HepG2 (cell line): ENCODE measurements around the gene RTN4RL2. TPM values are rescaled to one million over a fixed set of nuclear protein-coding genes. Genes with fewer than 3 reads are reported as not detected.

Experiments used
- ERF ChIP-seq: IDR thresholded peaks from 2 replicates; pipeline ENCODE4 v1.6.1; 2018; ENCODE audit warnings: missing biosample characterization, missing genetic modification reagents
- GABPB1 ChIP-seq: IDR thresholded peaks from 2 replicates; pipeline ENCODE4 v1.6.1; 2016; ENCODE audit warnings: mild to moderate bottlenecking, missing genetic modification reagents, moderate library complexity, missing compliant biosample characterization
- GATA4 ChIP-seq: sonication (generic); IDR thresholded peaks from 2 replicates; pipeline ENCODE4 v1.6.1; 2016; ENCODE audit warnings: antibody characterized with exemption, low read depth, borderline replicate concordance
- GLI4 ChIP-seq: sonication (generic); formaldehyde crosslinking; IDR thresholded peaks from 2 replicates; pipeline ENCODE4 v1.5.1; 2020; ENCODE audit warnings: missing genetic modification reagents, mild to moderate bottlenecking, moderate library complexity, borderline replicate concordance
- NFAT5 ChIP-seq: sonication (generic); formaldehyde crosslinking; IDR thresholded peaks from 2 replicates; pipeline ENCODE4 v1.4.0; 2020; ENCODE audit warnings: missing genetic modification reagents
- TRIM24 ChIP-seq: sonication (generic); formaldehyde crosslinking; IDR thresholded peaks from 2 replicates; pipeline ENCODE4 v1.8.0; 2022; ENCODE audit warnings: mild to moderate bottlenecking, missing genetic modification reagents
- ZNF264 ChIP-seq: sonication (generic); formaldehyde crosslinking; IDR thresholded peaks from 2 replicates; pipeline ENCODE4 v1.4.0; 2020; ENCODE audit warnings: missing genetic modification reagents
- ZNF484 ChIP-seq: sonication (generic); formaldehyde crosslinking; IDR thresholded peaks from 2 replicates; pipeline ENCODE4 v1.5.1; 2020; ENCODE audit warnings: mild to moderate bottlenecking, low read depth, missing genetic modification reagents, borderline replicate concordance
- ZNF616 ChIP-seq: sonication (generic); formaldehyde crosslinking; IDR thresholded peaks from 2 replicates; pipeline ENCODE4 v1.5.0; 2020; ENCODE audit warnings: low read depth, mild to moderate bottlenecking, missing genetic modification reagents
- ZNF646 ChIP-seq: sonication (generic); formaldehyde crosslinking; IDR thresholded peaks from 2 replicates; pipeline ENCODE4 v1.9.0; 2021; ENCODE audit warnings: mild to moderate bottlenecking, missing genetic modification reagents
- ZNF724P ChIP-seq: sonication (generic); formaldehyde crosslinking; IDR thresholded peaks from 2 replicates; pipeline ENCODE4 v1.8.0; 2022; ENCODE audit warnings: missing genetic modification reagents, borderline replicate concordance
- polyA plus RNA-seq, 8 experiments: library from polyadenylated mRNA; depleted of rRNA in 3 of 8; stranded (reverse) in 7 of 8; unstranded in 1 of 8; fragments of >200 nt; fragmentation: Illumina TruSeq in 4 of 8; extraction: Trizol in 4 of 8; gene quantifications; 2 replicates each; pipeline versions ENCODE4 v1.2.1 to v1.2.3, GENCODE V29; 2011 to 2016; ENCODE audit warnings: low read depth in 4 of 8, missing spikeins in 1 of 8, mixed read lengths in 1 of 8; ENCODE audit not compliant: insufficient read depth in 1 of 8
- total RNA-seq, 5 experiments: library from RNA; depleted of rRNA; stranded (reverse); fragments of >200 nt; fragmentation: Illumina TruSeq; extraction: Trizol; gene quantifications; 2 replicates each; pipeline ENCODE4 v1.2.3, GENCODE V29; 2016; ENCODE audit warnings: low read depth in 1 of 5
- TF ChIP-seq, protein P1 (sequence below): sonication (generic); formaldehyde crosslinking; conservative IDR thresholded peaks from 2 replicates; pipeline ENCODE4 v1.8.1; 2023; ENCODE audit warnings: missing genetic modification reagents

The RTN4RL2 gene
- total and polyA plus RNA-seq, 2 of the 13 experiments (the other 11 are each of a cell fraction or from before 2014, with no cell fraction given): 1.3 to 4.3 TPM

DNA sequence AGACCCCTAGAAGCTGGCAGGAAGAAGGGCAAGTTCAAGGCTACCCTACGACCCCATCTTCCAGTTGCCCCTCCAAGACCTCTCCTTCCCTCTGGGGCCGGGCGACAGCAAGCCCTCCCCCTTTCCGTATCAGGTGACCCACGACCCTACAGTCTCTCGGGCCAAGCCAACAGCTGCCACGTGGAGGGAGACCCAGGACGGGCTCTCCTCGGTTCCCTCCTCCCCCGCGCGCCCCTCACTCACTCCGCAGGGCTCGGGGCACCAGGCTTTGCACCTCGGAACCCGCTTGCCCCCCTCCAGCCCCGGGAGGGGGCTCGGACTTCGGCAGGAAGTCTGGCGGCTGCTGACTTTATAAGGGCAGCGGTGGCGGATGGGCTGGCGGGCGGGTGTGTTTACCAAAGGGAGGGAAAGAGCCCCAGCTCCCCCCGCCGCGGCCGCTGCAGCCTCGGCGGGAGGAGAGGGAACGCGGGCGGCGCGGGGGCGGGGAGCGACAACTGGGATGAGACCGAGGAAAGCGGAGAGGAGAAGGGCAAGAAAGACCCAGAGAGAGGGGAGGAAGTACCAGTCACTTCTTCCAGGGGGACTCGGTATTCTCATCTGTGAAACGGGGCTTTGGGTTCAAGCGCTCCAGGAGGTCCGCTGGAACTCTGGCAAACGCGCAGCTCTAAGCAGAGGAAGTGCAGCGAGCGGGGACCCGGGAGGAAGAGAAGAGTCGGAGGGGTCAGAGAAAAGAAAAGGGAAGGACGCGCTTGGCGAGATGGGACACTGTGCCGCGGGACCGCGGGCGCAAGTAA is 54.4 kb downstream of the RTN4RL2 start (continued):
- TF ChIP-seq GLI4 (CRISPR knock-in tag) (no peak), GABPB1 (CRISPR knock-in tag) (peak; percentile 64; the same call in 1 of the 2 replicates), NFAT5 (CRISPR knock-in tag) (no peak), ZNF264 (CRISPR knock-in tag) (no peak), ZNF484 (CRISPR knock-in tag) (no peak), TRIM24 (CRISPR knock-in tag) (no peak), ZNF724P (no peak; the same call in 1 of the 2 replicates), ERF (peak; percentile 31; the same call in 1 of the 2 replicates), GATA4 (peak; percentile 47; the same call in 1 of the 2 replicates), ZNF616 (CRISPR knock-in tag) (no peak; the same call in 1 of the 2 replicates), ZNF646 (no peak)
- TF ChIP-seq, protein P1, sequence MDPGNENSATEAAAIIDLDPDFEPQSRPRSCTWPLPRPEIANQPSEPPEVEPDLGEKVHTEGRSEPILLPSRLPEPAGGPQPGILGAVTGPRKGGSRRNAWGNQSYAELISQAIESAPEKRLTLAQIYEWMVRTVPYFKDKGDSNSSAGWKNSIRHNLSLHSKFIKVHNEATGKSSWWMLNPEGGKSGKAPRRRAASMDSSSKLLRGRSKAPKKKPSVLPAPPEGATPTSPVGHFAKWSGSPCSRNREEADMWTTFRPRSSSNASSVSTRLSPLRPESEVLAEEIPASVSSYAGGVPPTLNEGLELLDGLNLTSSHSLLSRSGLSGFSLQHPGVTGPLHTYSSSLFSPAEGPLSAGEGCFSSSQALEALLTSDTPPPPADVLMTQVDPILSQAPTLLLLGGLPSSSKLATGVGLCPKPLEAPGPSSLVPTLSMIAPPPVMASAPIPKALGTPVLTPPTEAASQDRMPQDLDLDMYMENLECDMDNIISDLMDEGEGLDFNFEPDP (CRISPR knock-in tag): no peak
